Activated CD8-positive, alpha-beta memory T cell treated with anti-CD3 and anti-CD28 coated beads, Interleukin-2, amount 50 U/mL, for 1 hour (primary cell): ENCODE results near the gene PODXL.
A peak's percentile ranks its signal among the peaks of the same experiment; 100 is the strongest.
"Not testable (repeated sequence)": the region's sequence is repeated elsewhere in the genome, so short reads cannot be mapped to it uniquely, and the experiment has no call there.

Experiments used
- DNase-seq: peaks from one replicate; pipeline ENCODE4 v3.0.0-alpha.2; 2020; ENCODE audit errors: extremely low read depth

PODXL gene

GRCh38 chr7:131511774-131512535 lies 44.5 kb downstream of the PODXL start:
- DNase-seq, result no peak

DNA sequence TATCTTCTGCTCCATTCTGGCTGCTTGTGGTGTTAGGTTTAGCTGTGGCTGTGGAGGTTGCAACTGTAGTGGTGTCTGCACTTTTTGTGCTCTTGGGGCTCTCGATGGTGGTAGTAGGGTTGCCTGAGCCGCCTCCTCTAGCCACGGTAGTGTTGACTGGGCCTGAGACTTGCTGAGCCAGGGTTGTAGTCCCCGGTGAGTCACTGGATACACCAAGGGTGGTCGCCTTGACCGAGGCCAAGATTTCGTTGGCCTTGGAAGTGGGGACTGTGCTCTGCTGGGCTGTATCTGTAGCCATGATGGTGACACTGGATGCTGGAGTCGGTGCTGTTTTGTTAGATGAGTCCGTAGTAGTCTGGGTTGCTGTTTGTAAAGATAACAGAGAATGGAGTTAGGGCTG lies 45.4 kb downstream of the PODXL start:
- no peak for DNase-seq

- DNase-seq, result no peak
These were observed 46.6 kb downstream of the PODXL start for GRCh38 chr7:131509781-131510180.

DNA sequence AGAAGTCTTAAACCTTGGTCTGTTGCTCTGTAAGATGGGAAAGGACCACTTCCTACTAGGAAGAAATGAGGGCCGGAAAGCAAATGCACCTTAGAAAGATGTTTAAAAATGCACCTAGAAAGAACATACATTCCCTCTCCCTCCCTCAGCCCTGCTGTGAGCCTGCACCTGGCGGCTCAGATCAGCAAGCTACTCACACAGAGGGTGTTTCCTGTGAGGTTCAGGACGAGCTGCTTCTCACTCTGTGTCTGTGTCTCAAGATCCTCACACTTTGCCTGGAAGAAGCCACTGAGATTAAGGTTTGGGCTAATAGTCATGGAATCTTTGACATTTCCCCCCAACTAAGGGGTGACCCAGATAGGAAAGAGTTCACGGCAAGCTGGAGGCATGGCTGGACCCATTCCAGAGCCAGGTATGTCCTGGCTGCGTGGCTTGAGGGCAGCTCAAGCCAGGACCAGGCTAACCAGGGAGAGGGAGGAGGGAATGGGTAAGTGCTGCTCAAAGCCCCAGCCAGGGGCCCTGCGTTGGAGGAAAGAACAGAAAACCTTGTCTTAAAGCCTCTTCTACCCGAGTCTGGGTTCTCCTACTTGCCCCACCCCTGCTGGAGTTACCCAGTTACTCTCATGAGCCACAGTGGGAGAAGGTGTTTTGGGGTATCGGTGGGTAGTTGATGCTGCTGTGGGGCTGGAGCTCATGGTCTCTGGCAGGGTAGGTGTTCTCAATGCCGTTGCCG lies 47.5 kb downstream of the PODXL start:
- no peak for DNase-seq

DNA sequence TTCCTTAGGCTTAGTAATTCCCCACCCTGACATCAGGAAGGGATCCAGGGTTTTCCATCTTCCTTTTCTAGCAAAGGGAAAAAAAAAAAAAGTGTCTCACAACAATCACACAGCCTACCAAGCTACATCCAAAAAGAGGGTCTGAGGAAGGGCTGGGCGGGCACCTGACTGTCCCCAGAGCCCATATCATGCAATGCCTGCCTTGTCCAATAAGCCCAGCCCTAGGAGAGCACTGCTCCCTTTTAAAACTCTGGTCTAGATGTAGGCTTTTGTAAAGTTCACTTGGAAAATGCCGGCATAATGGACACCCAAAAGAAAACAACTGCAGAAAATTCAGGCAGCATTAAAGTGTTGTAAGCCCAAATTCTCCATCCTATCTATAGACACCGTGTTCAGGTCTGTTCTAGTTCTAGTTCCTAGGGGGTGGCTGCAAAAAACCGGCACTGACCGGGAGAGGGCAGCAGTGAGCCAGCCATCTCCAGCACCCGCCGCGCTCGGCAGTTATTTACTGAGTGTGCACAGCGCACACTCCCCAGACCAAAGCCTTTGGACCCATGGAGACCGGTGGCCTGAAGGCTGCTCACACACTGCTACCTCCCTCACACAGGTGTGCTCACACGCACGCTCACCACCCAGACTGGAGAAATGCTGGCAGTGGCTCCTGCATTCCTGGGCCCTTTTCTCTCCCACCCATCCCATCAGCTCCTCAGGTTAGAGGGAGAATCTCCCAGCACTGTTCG lies 48.7 kb downstream of the PODXL start:
- peak; percentile 33 for DNase-seq

GRCh38 chr7:131506597-131506996 lies 49.8 kb downstream of the PODXL start:
- DNase-seq, result no peak

DNA sequence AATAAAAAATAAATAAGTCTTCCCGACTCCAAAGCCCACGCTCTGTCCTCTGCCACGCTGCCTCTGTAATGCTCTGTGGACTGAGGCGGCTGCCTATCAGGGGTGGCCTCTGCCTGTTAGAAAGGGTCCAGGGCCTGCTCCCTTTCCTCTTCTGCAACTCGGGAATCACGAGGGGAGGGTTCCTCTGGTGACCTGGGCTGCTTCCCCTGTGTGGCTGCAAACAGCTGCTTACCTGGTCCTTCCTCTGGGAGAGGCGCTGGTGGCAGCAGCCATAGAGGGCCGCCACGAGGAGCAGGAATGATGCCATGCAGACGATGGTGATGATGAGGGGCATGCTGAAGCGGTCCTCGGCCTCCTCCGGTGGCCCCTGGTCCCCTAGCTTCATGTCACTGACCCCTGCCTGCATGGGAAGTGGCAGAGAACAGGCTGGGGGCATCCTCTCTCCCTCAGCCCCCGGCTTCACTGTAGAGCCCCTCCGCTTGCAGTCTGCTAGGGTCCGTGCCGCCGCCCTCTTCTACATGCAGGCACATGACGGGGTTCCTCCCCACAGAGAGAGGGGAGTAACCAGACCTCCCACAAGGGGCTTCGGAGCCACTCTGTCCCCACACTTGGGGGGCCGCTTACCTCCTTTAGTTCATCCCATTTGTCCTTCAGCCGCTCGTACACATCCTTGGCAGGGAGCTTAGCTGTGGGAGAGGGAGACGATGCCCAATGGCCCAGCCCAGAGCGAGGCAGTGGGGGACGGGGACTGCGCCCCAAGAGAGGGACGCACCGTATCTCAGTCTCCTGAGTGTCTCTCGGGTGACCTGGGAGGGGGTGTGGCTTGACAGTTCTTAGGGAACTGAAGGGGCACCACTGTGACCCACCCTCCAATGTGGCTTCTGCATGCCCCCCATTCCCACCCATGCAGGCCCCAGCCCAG lies 50.5 kb downstream of the PODXL start:
- no peak for DNase-seq

- DNase-seq, result not testable (repeated sequence)
These were observed 51.3 kb downstream of the PODXL start for GRCh38 chr7:131505037-131505620.

GRCh38 chr7:131504157-131504899 lies 52.1 kb downstream of the PODXL start:
- no peak for DNase-seq

DNA sequence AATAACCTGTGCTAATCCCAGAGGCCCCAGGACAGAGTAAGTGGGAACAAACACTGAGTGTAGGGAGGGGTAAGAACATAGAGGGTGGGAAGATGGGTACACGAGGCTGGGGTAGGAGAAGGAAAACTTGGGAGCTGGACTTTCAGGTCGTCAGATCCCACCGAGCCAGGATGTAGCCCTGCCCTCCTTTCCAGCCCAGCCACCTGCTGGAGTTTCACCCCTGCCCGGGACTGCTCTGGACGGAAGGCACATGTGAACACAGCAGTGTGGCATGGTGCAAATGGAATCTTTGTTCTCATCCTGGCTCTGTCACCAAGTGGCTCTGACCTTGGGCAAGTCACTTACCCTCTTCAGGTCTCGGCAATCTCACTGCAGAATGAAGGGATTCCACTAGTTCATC lies 52.8 kb downstream of the PODXL start:
- DNase-seq, result no peak

DNA sequence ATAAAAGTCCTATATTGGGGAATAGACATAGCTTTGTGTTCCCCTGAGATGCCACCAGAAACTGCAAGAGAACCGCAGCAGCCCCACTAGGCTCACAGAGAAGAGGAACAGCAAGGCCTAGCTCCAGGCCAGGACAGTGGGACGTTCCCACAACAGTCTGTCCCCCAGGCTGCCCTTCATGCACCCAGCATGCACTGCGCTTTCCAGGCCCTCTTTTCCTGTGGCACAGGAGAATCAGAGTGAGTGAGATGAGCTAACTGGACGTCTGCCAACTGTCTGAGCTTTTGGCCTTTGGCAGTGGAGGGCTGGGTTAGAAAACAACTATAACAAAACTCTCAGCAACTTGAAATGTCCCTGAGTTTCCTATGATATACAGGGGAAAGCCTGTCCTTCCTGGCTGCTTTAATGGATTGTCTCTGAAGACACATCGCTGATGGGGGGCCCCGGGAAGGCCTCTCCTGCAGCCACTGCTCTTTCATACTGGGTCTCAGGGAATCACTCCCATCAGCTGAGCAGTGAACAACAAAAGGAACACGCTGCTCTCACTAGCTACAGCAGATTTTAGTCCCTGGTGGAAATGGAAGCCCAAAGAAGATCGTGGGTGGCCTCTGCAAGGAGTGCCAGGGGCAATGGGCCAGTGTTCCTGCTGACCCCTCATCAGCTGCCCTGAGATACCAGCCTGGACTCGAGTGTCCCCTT lies 53.5 kb downstream of the PODXL start:
- DNase-seq, result no peak

- DNase-seq, result no peak
These were observed 54.3 kb downstream of the PODXL start for GRCh38 chr7:131501930-131502685.

DNA sequence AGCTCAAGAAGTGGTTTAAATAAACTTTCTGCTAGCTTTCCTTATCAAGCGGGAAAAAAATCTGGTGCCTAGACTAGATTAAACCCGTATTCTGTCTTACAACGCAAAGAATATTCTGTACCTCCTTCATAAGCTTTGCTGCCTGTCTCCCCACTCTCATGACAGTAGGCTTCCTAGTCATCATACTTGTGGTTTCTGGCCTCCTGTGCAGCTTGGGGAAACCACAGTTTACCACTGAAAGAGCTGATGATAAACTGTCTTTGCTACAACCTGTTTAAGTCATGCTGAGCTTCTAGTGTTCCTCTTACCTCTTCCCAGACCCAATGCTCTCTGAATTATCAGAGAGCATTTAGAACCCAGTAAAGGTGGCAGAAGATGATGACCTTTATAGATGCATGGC lies 55.0 kb downstream of the PODXL start:
- DNase-seq, result peak; percentile 7

GRCh38 chr7:131500357-131500756 lies 56.1 kb downstream of the PODXL start:
- no peak for DNase-seq

DNA sequence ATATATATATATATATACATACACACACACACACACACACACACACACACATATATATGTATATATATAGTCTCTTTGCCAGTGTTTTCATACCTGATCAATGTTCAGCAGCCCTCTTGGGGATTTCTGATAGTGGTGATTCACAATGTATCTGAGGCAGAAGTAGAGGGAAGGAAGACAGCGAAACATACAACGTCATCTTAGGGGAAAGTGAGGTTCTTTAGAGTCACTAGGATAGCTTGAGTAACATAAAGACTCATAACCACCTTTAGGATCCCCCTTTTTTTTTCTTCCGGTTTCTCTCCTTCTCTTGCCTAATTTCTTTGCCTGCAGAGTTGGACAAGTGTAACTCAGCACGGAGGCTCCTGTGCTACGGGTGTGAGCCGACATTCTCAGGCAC lies 56.6 kb downstream of the PODXL start:
- DNase-seq, result no peak

- DNase-seq, result no peak
These were observed 58.1 kb downstream of the PODXL start for GRCh38 chr7:131498237-131498885.

- no peak for DNase-seq
These were observed 59.0 kb downstream of the PODXL start for GRCh38 chr7:131497454-131497853.

DNA sequence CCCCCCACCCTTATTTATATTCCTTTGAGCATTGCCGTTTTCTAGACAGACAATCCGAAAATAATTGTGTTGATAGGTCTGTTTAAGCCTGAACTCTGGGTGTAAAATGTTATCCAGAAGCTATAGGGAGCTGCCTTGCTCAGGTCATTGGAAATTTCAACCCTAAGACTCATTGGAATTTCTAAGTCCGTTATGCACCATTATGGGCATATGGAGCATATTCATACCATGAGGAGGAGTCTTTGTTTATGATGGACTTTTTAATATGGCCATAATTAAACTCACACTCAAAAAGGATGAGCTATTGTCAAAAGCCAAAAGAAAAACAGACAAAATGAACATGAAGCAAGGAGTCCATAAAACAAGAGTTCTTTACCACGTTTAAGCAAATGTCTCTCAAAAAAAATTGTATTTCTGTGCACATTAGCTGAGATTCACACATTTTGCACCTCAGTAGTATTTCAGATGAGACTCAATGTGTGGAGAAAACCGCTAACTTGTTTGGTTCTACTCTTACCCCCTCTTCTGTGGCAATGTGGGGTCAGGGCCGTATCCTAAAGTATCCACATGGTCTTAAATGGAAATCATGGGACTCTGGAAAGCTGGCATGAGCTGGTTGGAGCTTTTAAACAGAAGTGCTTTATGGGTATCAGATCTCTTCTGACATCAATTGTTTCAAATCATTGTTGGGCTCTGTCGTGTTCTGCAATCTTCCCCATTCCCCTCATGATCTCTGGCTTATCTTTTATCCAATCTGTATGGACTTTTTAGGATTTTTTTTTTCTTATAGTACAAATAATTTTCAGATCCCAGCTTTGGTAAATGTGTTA lies 60.5 kb downstream of the PODXL start:
- DNase-seq, result no peak
